ENCODE data around the gene SERPINB12.

DNA sequence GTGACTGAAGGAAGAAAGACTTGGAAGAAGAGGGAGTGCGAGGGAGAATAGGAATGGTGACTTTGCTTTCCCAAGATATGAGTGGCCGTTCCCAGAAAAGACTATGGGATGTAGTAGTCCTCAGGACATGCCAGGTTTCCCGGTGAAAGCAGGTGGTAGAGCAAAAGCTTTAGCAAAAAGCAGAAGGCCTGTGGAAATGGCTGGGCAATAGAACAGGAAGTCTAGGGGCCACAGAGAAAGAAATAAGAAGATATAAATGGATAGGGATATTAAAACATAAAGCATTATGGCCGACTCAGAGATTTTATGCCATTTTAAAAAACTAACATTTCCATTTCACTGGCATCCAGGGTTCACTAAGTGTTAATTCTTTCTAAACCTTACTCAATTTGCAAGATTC lies 43.8 kb downstream of the SERPINB12 start:
- TF ChIP-seq, protein P1, sequence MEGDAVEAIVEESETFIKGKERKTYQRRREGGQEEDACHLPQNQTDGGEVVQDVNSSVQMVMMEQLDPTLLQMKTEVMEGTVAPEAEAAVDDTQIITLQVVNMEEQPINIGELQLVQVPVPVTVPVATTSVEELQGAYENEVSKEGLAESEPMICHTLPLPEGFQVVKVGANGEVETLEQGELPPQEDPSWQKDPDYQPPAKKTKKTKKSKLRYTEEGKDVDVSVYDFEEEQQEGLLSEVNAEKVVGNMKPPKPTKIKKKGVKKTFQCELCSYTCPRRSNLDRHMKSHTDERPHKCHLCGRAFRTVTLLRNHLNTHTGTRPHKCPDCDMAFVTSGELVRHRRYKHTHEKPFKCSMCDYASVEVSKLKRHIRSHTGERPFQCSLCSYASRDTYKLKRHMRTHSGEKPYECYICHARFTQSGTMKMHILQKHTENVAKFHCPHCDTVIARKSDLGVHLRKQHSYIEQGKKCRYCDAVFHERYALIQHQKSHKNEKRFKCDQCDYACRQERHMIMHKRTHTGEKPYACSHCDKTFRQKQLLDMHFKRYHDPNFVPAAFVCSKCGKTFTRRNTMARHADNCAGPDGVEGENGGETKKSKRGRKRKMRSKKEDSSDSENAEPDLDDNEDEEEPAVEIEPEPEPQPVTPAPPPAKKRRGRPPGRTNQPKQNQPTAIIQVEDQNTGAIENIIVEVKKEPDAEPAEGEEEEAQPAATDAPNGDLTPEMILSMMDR (conservative IDR thresholded peaks at IDR 0.05; ENCODE audit: low read length) = no peak
- no peak for TF ChIP-seq EZH2phosphoT487 (IDR thresholded peaks at IDR 0.05; ENCODE audit: borderline replicate concordance, low read depth, low read length)

Measured in OCI-LY7 (cell line).